ENCODE data around the gene LGI2. TPM values are rescaled to one million over a fixed set of nuclear protein-coding genes. Genes with fewer than 3 reads are reported as not detected.
A peak's percentile ranks its signal among the peaks of the same experiment; 100 is the strongest.

The LGI2 gene
- total RNA-seq, 1 donor from 2014 or later, result 0.84 TPM

- ATAC-seq (peak; percentile 48), DNase-seq (no peak)
- no peak for TF ChIP-seq CTCF (IDR thresholded peaks at IDR 0.05)
- intact Hi-C loops (cut with DNase I), result no loop called here
- no peaks in the 10 kb centered on the region for H3K9me3 ChIP-seq
- no peak overlapping the region for H3K27ac ChIP-seq
- H3K27me3 ChIP-seq, result no peaks in the 10 kb centered on the region
- H3K4me1 ChIP-seq, result no peaks in the 10 kb centered on the region
- H3K36me3 ChIP-seq, result no peaks in the 10 kb centered on the region
- no peak overlapping the region for H3K4me3 ChIP-seq
These were observed 16.7 kb downstream of the LGI2 start for GRCh38 chr4:25013756-25014661.

GRCh38 chr4:25012655-25013054 lies 18.1 kb downstream of the LGI2 start:
- Histone ChIP-seq H3K36me3 (no peaks in the 10 kb centered on the region), H3K4me3 (no peak overlapping the region), H3K27me3 (no peaks in the 10 kb centered on the region), H3K9me3 (no peaks in the 10 kb centered on the region), H3K27ac (no peak overlapping the region), H3K4me1 (no peaks in the 10 kb centered on the region)
- no peak for ATAC-seq
- DNase-seq, result no peak
- TF ChIP-seq CTCF (IDR thresholded peaks at IDR 0.05), result no peak
- intact Hi-C loops (cut with DNase I), result no loop called here

- TF ChIP-seq CTCF (IDR thresholded peaks at IDR 0.05), result no peak
- H3K27me3 ChIP-seq, result no peaks in the 10 kb centered on the region
- no peak overlapping the region for H3K27ac ChIP-seq
- DNase-seq (no peak), ATAC-seq (no peak)
- no peak overlapping the region for H3K4me3 ChIP-seq
- intact Hi-C loops (cut with DNase I), result no loop called here
- no peaks in the 10 kb centered on the region for H3K9me3 ChIP-seq
- H3K36me3 ChIP-seq, result no peaks in the 10 kb centered on the region
- H3K4me1 ChIP-seq, result no peaks in the 10 kb centered on the region
These were observed 19.4 kb downstream of the LGI2 start for GRCh38 chr4:25011135-25011866.

- Histone ChIP-seq H3K4me3 (no peak overlapping the region), H3K27ac (no peak overlapping the region), H3K9me3 (no peaks in the 10 kb centered on the region), H3K36me3 (no peaks in the 10 kb centered on the region), H3K4me1 (peaks cover under 1% of the 10 kb centered on the region), H3K27me3 (no peaks in the 10 kb centered on the region)
- peak; percentile 84 for ATAC-seq
- no peak for TF ChIP-seq CTCF (IDR thresholded peaks at IDR 0.05)
- no peak for DNase-seq
- intact Hi-C loops (cut with DNase I), result no loop called here
These were observed 23.1 kb downstream of the LGI2 start for GRCh38 chr4:25007598-25007997.

GRCh38 chr4:25002681-25003080 lies 28.1 kb downstream of the LGI2 start:
- H3K27ac ChIP-seq, result no peak overlapping the region
- ATAC-seq (no peak), DNase-seq (no peak)
- TF ChIP-seq CTCF (IDR thresholded peaks at IDR 0.05), result no peak
- no peaks in the 10 kb centered on the region for H3K27me3 ChIP-seq
- peaks cover 7% of the 10 kb centered on the region for H3K4me1 ChIP-seq
- intact Hi-C loops (cut with DNase I), result no loop called here
- H3K36me3 ChIP-seq, result no peaks in the 10 kb centered on the region
- no peak overlapping the region for H3K4me3 ChIP-seq
- no peaks in the 10 kb centered on the region for H3K9me3 ChIP-seq
